GM12878 (cell line): Measurements from ENCODE around the gene HAO2. TPM values are rescaled to one million over a fixed set of nuclear protein-coding genes. Genes with fewer than 3 reads are reported as not detected.

Experiments
- ATAC-seq: fragments of 200-7000 bp; cut with Tn5 transposase; 3 replicates; pipeline ENCODE4 v1.9.1; 2020; ENCODE audit warnings: mild to moderate bottlenecking, moderate library complexity
- BruUV-seq: library from RNA; stranded (reverse); fragments of 400-500 nt; replicated peaks from 2 replicates; lab custom pipeline; 2021; lab: Mats Ljungman, UMichigan
- CTCF ChIA-PET: fragments of 300-600 bp; sonication (Branson Sonifier 250); formaldehyde crosslinking; extraction: SDS; loops from one replicate; lab custom pipeline; 2021; ENCODE audit warnings: inconsistent platforms; lab: Yijun Ruan, JAX
- POLR2A ChIA-PET: fragments of 350-600 bp; formaldehyde crosslinking; extraction: SDS; loops from one replicate; lab custom pipeline; 2021; ENCODE audit warnings: inconsistent platforms; lab: Charles Lee
- RAD21 ChIA-PET: fragments of 300-600 bp; sonication (Branson Sonifier 250); formaldehyde crosslinking; loops from one replicate; lab custom pipeline; 2023; ENCODE audit warnings: antibody characterized with exemption; ENCODE audit not compliant: unreplicated experiment; lab: Charles Lee
- SMC1A ChIA-PET: fragments of 300-600 bp; sonication (Branson Sonifier 250); formaldehyde crosslinking; loops from one replicate; lab custom pipeline; 2023; ENCODE audit not compliant: unreplicated experiment, uncharacterized antibody; lab: Charles Lee
- DNase-seq: peaks from one replicate; pipeline ENCODE4 v3.0.0-alpha.2; 2011; ENCODE audit warnings: low read depth, low spot score
- FAIRE-seq: peaks from 3 replicates; lab custom pipeline; 2011; peaks lifted over from hg19 to GRCh38; lab: Jason Lieb, UNC
- H2AFZ ChIP-seq: 2 replicates; pipeline ENCODE4 v1.6.0; 2011; ENCODE audit warnings: low read depth, low read length, control low read depth; ENCODE audit not compliant: control insufficient read depth
- H3K27ac ChIP-seq: 2 replicates; pipeline ENCODE4 v1.5.1; 2011; ENCODE audit warnings: control low read depth; ENCODE audit not compliant: control insufficient read depth, insufficient read depth
- H3K27me3 ChIP-seq, 2 experiments: replicated peaks in 1 of 2; 2 replicates each; pipeline versions ENCODE4 v1.6.0 to v1.6.1; 2011; ENCODE audit warnings: low read length in 1 of 2; ENCODE audit not compliant: control insufficient read depth in 2 of 2, insufficient read depth in 2 of 2
- H3K36me3 ChIP-seq, 2 experiments: 2 replicates each; pipeline ENCODE4 v1.5.1; 2011; ENCODE audit warnings: low read length in 1 of 2; ENCODE audit not compliant: control insufficient read depth in 2 of 2, insufficient read depth in 2 of 2
- H3K4me1 ChIP-seq: 2 replicates; pipeline ENCODE4 v1.6.1; 2011; ENCODE audit warnings: mild to moderate bottlenecking, low read length, moderate library complexity, mixed read lengths; ENCODE audit not compliant: control insufficient read depth, insufficient read depth
- H3K4me2 ChIP-seq: 2 replicates; pipeline ENCODE4 v1.6.0; 2011; ENCODE audit warnings: control low read depth; ENCODE audit not compliant: control insufficient read depth, insufficient read depth
- H3K4me3 ChIP-seq: fragments of 200-600 bp; sonication (generic); 2 replicates; pipeline ENCODE4 v1.5.1; 2016
- H3K79me2 ChIP-seq: 2 replicates; pipeline ENCODE4 v1.6.0; 2011; ENCODE audit warnings: low read length; ENCODE audit not compliant: control insufficient read depth, insufficient read depth
- H3K9ac ChIP-seq: 2 replicates; pipeline ENCODE4 v1.8.0; 2011; ENCODE audit warnings: low read length, control low read depth, mixed read lengths; ENCODE audit not compliant: control insufficient read depth, insufficient read depth
- H3K9me3 ChIP-seq: replicated peaks from 3 replicates; pipeline ENCODE4 v1.5.1; 2011; ENCODE audit warnings: mild to moderate bottlenecking, low read length; ENCODE audit not compliant: control insufficient read depth, insufficient read depth
- H4K20me1 ChIP-seq: 2 replicates; pipeline ENCODE4 v1.6.0; 2011; ENCODE audit not compliant: control insufficient read depth, insufficient read depth
- BACH1 ChIP-seq: fragments of 450-650 bp; IDR thresholded peaks from 2 replicates; pipeline ENCODE4 v1.6.1; 2017; ENCODE audit warnings: mild to moderate bottlenecking, borderline replicate concordance
- CEBPB ChIP-seq, 2 experiments: fragments of 150-350 bp in 1 of 2; IDR thresholded peaks; 2 replicates each; pipeline ENCODE4 v1.6.1; 2012 to 2014; ENCODE audit warnings: low read depth in 2 of 2, low read length in 2 of 2, borderline replicate concordance in 1 of 2, inconsistent platforms in 1 of 2
- CTCF ChIP-seq, 3 experiments: IDR thresholded peaks in 2 of 3; conservative IDR thresholded peaks in 1 of 3; 2 replicates each; pipeline ENCODE4 v1.5.1; 2011; ENCODE audit warnings: low read depth in 3 of 3, low read length in 3 of 3, mild to moderate bottlenecking in 3 of 3, control low read depth in 2 of 3, moderate library complexity in 2 of 3, inconsistent platforms in 1 of 3, mixed read lengths in 1 of 3; ENCODE audit not compliant: control insufficient read depth in 2 of 3, insufficient read depth in 1 of 3; ENCODE audit errors: extremely low read depth in 1 of 3
- E2F8 ChIP-seq: fragments of 450-650 bp; IDR thresholded peaks from 2 replicates; pipeline ENCODE4 v1.6.1; 2018; ENCODE audit warnings: mild to moderate bottlenecking, low read depth, moderate library complexity; ENCODE audit not compliant: partially characterized antibody
- FOXK2 ChIP-seq: fragments of 450-650 bp; IDR thresholded peaks from 2 replicates; pipeline ENCODE4 v1.6.1; 2017; ENCODE audit warnings: mild to moderate bottlenecking, moderate library complexity
- FOXM1 ChIP-seq: IDR thresholded peaks from 2 replicates; pipeline ENCODE4 v1.6.1; 2012; ENCODE audit warnings: low read depth, mild to moderate bottlenecking, inconsistent platforms, low read length, moderate library complexity
- GABPA ChIP-seq: IDR thresholded peaks from 2 replicates; pipeline ENCODE4 v1.6.1; 2014; ENCODE audit warnings: antibody characterized with exemption, low read depth, mild to moderate bottlenecking, inconsistent platforms
- IRF3 ChIP-seq: fragments of 450-650 bp; IDR thresholded peaks from 2 replicates; pipeline ENCODE4 v1.6.1; 2014; ENCODE audit warnings: mild to moderate bottlenecking
- IRF5 ChIP-seq: fragments of 450-650 bp; IDR thresholded peaks from 2 replicates; pipeline ENCODE4 v1.6.1; 2017; ENCODE audit warnings: borderline replicate concordance
- KAT2A ChIP-seq: conservative IDR thresholded peaks from 2 replicates; pipeline ENCODE4 v1.6.1; 2011; ENCODE audit warnings: low read depth, low read length; ENCODE audit not compliant: control insufficient read depth
- MEF2A ChIP-seq: IDR thresholded peaks from 2 replicates; pipeline ENCODE4 v1.6.1; 2011; ENCODE audit warnings: low read depth, mild to moderate bottlenecking, low read length, moderate library complexity; ENCODE audit not compliant: insufficient read depth
- MTA3 ChIP-seq: IDR thresholded peaks from 2 replicates; pipeline ENCODE4 v1.6.1; 2012; ENCODE audit warnings: low read length, inconsistent platforms, borderline replicate concordance
- RELB ChIP-seq: fragments of 450-650 bp; IDR thresholded peaks from 2 replicates; pipeline ENCODE4 v1.6.1; 2017; ENCODE audit warnings: low read depth, mild to moderate bottlenecking, moderate library complexity
- ZNF217 ChIP-seq: fragments of 450-650 bp; IDR thresholded peaks from 2 replicates; pipeline ENCODE4 v1.6.1; 2017; ENCODE audit warnings: antibody characterized with exemption, mild to moderate bottlenecking
- ZNF274 ChIP-seq: IDR thresholded peaks from one replicate; pipeline ENCODE4 v1.8.0; 2011; ENCODE audit not compliant: insufficient read length, insufficient read depth
- in situ Hi-C: fragments of 300-500 bp; cut with MboI; formaldehyde crosslinking; loops from 9 replicates; pipeline ENCODE4 v1.14.3; 2018; ENCODE audit warnings: mixed read lengths
- intact Hi-C: fragments of 100-400 bp; cut with micrococcal nuclease; formaldehyde crosslinking; loops from one replicate; pipeline ENCODE4 v1.14.2; 2022; ENCODE audit not compliant: unreplicated experiment
- polyA plus RNA-seq, 11 experiments: library from polyadenylated mRNA; depleted of rRNA in 4 of 11; unstranded in 6 of 11; stranded (reverse) in 5 of 11; fragments of >200 nt; fragmentation: Nextera tagmentation in 4 of 11; fragmentation: Illumina TruSeq in 1 of 11; extraction: Ambion mirVana in 4 of 11; extraction: Trizol in 1 of 11; gene quantifications; 1 replicate in 1 of 11; 2 replicates in 10 of 11; pipeline versions ENCODE4 v1.2.1 to v1.2.3, GENCODE V29; 2011 to 2016; ENCODE audit warnings: inconsistent platforms in 2 of 11, missing spikeins in 2 of 11, low read depth in 1 of 11
- total RNA-seq, 4 experiments: library from RNA; depleted of rRNA in 3 of 4; stranded (reverse); fragments of >200 nt in 3 of 4; fragmentation: Illumina TruSeq in 1 of 4; extraction: Trizol in 1 of 4; gene quantifications; 2 replicates each; pipeline versions ENCODE4 v1.2.1 to v1.2.3, GENCODE V29; 2013 to 2021

HAO2 gene
- total and polyA plus RNA-seq, 10 of the 15 experiments (the other 5 are each of a cell fraction or from before 2014, with no cell fraction given): not detected

- TF ChIP-seq ZNF217 (no peak), FOXK2 (no peak)
Measured at GRCh38 chr1:119394085-119394484, 25.5 kb downstream of the HAO2 start (continued).

- no TSS peak for BruUV-seq
- Histone ChIP-seq H2AFZ (no peak overlapping the region), H3K4me3 (no peak overlapping the region), H3K9me3 (no peaks in the 10 kb centered on the region), H3K9ac (no peak overlapping the region), H3K27ac (no peak overlapping the region), H3K4me2 (no peak overlapping the region), H4K20me1 (no peaks in the 10 kb centered on the region), H3K27me3 (peaks cover 0 to 3% of the 10 kb centered on the region in 2 experiments; a peak in 2 of 4 replicates), H3K4me1 (no peaks in the 10 kb centered on the region), H3K36me3 (no peaks in the 10 kb centered on the region), H3K79me2 (no peaks in the 10 kb centered on the region)
- FAIRE-seq (no peak), ATAC-seq (no peak), DNase-seq (no peak)
- POLR2A ChIA-PET: no interaction called here
- SMC1A ChIA-PET: no interaction called here
- intact Hi-C loops (no loop called here), in situ Hi-C loops (no loop called here)
- CTCF ChIA-PET: no interaction called here
- RAD21 ChIA-PET: no interaction called here
- TF ChIP-seq GABPA: no peak
- no peak for TF ChIP-seq BACH1
- no peak for TF ChIP-seq ZNF274
- TF ChIP-seq CTCF (IDR thresholded peaks at IDR 0.05 in 2 of 3, conservative IDR thresholded peaks at IDR 0.05 in 1 of 3; ENCODE audit: control insufficient read depth in 2 of 3, extremely low read depth in 1 of 3, insufficient read depth in 1 of 3, low read depth in 3 of 3, low read length in 3 of 3): no peak
- no peak for TF ChIP-seq MTA3
- TF ChIP-seq RELB: no peak
- TF ChIP-seq KAT2A: no peak
- TF ChIP-seq IRF3: no peak
- no peak for TF ChIP-seq E2F8
- no peak for TF ChIP-seq IRF5
- no peak for TF ChIP-seq CEBPB (IDR thresholded peaks at IDR 0.05; ENCODE audit: borderline replicate concordance in 1 of 2, low read depth in 2 of 2, low read length in 2 of 2)
- TF ChIP-seq FOXM1: no peak
- TF ChIP-seq MEF2A: no peak
Measured at GRCh38 chr1:119396982-119397381, 28.4 kb downstream of the HAO2 start.
